SK-N-SH (cell line): ENCODE measurements around the gene THSD4. TPM values are rescaled to one million over a fixed set of nuclear protein-coding genes. Genes with fewer than 3 reads are reported as not detected.

Source experiments
- CTCF ChIA-PET: fragments of 300-600, 350-600 bp; formaldehyde crosslinking; extraction: SDS; loops from one replicate; lab custom pipeline; 2021; lab: Yijun Ruan, JAX
- POLR2A ChIA-PET: fragments of 350-600 bp; sonication (Branson Sonifier 250); formaldehyde crosslinking; extraction: SDS; loops from one replicate; lab custom pipeline; 2020; ENCODE audit warnings: antibody characterized with exemption, inconsistent platforms; lab: Yijun Ruan, JAX
- DNase-seq: peaks from one replicate; pipeline ENCODE4 v3.0.0; 2012
- H2AFZ ChIP-seq: fragments of 200-600 bp; sonication (generic); 2 replicates; pipeline ENCODE4 v1.8.1; 2016; ENCODE audit warnings: antibody characterized with exemption, mild to moderate bottlenecking, low read depth
- H3F3A ChIP-seq: fragments of 200-600 bp; sonication (generic); replicated peaks from 2 replicates; pipeline ENCODE3; 2016; ENCODE audit warnings: antibody characterized with exemption, mild to moderate bottlenecking; ENCODE audit not compliant: insufficient read depth
- H3K27ac ChIP-seq, 2 experiments: fragments of 200-500 bp in 1 of 2; fragments of 200-600 bp in 1 of 2; sonication (Bioruptor generic) in 1 of 2; sonication (generic), shearing (Covaris generic) in 1 of 2; 2 replicates each; pipeline versions ENCODE4 v1.5.1 to v1.6.1; 2014 to 2016; ENCODE audit warnings: low read depth in 2 of 2, inconsistent platforms in 1 of 2, low read length in 1 of 2, mild to moderate bottlenecking in 1 of 2, mixed read lengths in 1 of 2
- H3K27me3 ChIP-seq: fragments of 200-600 bp; sonication (generic), shearing (Covaris generic); 2 replicates; pipeline ENCODE4 v1.6.1; 2016; ENCODE audit warnings: mixed run types; ENCODE audit not compliant: insufficient read depth
- H3K36me3 ChIP-seq, 2 experiments: fragments of 200-500 bp in 1 of 2; fragments of 200-600 bp in 1 of 2; sonication (Bioruptor generic) in 1 of 2; sonication (generic) in 1 of 2; replicated peaks in 1 of 2; 2 replicates each; pipeline versions ENCODE3 to v1.5.1; 2014 to 2016; ENCODE audit warnings: low read length in 1 of 2, mild to moderate bottlenecking in 1 of 2; ENCODE audit not compliant: insufficient read depth in 2 of 2, control insufficient read depth in 1 of 2
- H3K4me1 ChIP-seq, 2 experiments: fragments of 200-500 bp in 1 of 2; fragments of 200-600 bp in 1 of 2; sonication (Bioruptor generic) in 1 of 2; sonication (generic), shearing (Covaris generic) in 1 of 2; 2 replicates each; pipeline versions ENCODE4 v1.5.1 to v1.6.1; 2014 to 2016; ENCODE audit warnings: low read depth in 1 of 2, low read length in 1 of 2, mixed run types in 1 of 2; ENCODE audit not compliant: insufficient read depth in 2 of 2, control insufficient read depth in 1 of 2
- H3K4me2 ChIP-seq: fragments of 200-600 bp; sonication (generic), shearing (Covaris generic); 2 replicates; pipeline ENCODE4 v1.6.1; 2017; ENCODE audit warnings: mixed run types
- H3K4me3 ChIP-seq, 2 experiments: fragments of 200-500 bp in 1 of 2; fragments of 200-600 bp in 1 of 2; sonication (Bioruptor generic) in 1 of 2; sonication (generic), shearing (Covaris generic) in 1 of 2; 2 replicates each; pipeline versions ENCODE4 v1.5.1 to v1.8.1; 2014 to 2016; ENCODE audit warnings: low read depth in 2 of 2, inconsistent platforms in 1 of 2, low read length in 1 of 2, mild to moderate bottlenecking in 1 of 2, mixed read lengths in 1 of 2, moderate library complexity in 1 of 2
- H3K79me2 ChIP-seq: fragments of 200-600 bp; sonication (generic); 2 replicates; pipeline ENCODE4 v1.8.1; 2017; ENCODE audit warnings: mild to moderate bottlenecking; ENCODE audit not compliant: insufficient read depth
- H3K9ac ChIP-seq: fragments of 200-600 bp; sonication (generic); 2 replicates; pipeline ENCODE4 v1.6.1; 2017; ENCODE audit warnings: mixed run types
- H3K9me2 ChIP-seq: fragments of 200-600 bp; sonication (generic); 2 replicates; pipeline ENCODE4 v1.6.1; 2017; ENCODE audit warnings: mixed run types
- H3K9me3 ChIP-seq: fragments of 200-600 bp; sonication (generic); 2 replicates; pipeline ENCODE4 v1.6.1; 2017; ENCODE audit warnings: mixed run types, mild to moderate bottlenecking, moderate library complexity
- H4K20me1 ChIP-seq: fragments of 200-600 bp; sonication (generic); 2 replicates; pipeline ENCODE4 v1.6.1; 2017; ENCODE audit warnings: mild to moderate bottlenecking, mixed run types; ENCODE audit not compliant: insufficient read depth
- ELF1 ChIP-seq: IDR thresholded peaks from 2 replicates; pipeline ENCODE4 v1.4.0; 2012
- FOSL2 ChIP-seq: IDR thresholded peaks from 2 replicates; pipeline ENCODE4 v1.4.0; 2012; ENCODE audit warnings: low read depth, mild to moderate bottlenecking, moderate library complexity, borderline replicate concordance
- FOXJ3 ChIP-seq: sonication (generic); formaldehyde crosslinking; IDR thresholded peaks from 2 replicates; pipeline ENCODE4 v1.5.1; 2020; ENCODE audit warnings: mild to moderate bottlenecking, missing genetic modification reagents
- FOXM1 ChIP-seq: IDR thresholded peaks from 2 replicates; pipeline ENCODE4 v1.4.0; 2012; ENCODE audit warnings: low read depth, mild to moderate bottlenecking
- GABPA ChIP-seq: IDR thresholded peaks from 2 replicates; pipeline ENCODE4 v1.4.0; 2012; ENCODE audit warnings: low read depth, mild to moderate bottlenecking
- GATA2 ChIP-seq: sonication (generic); formaldehyde crosslinking; IDR thresholded peaks from 2 replicates; pipeline ENCODE4 v1.5.0; 2020; ENCODE audit warnings: mild to moderate bottlenecking, missing genetic modification reagents
- JUND ChIP-seq: IDR thresholded peaks from 2 replicates; pipeline ENCODE4 v1.4.0; 2012
- NFIC ChIP-seq: IDR thresholded peaks from 2 replicates; pipeline ENCODE4 v1.4.0; 2012; ENCODE audit warnings: borderline replicate concordance
- NRF1 ChIP-seq: IDR thresholded peaks from 2 replicates; pipeline ENCODE4 v1.6.1; 2012; ENCODE audit warnings: low read depth, mild to moderate bottlenecking, low read length
- POLR2AphosphoS5 ChIP-seq: IDR thresholded peaks from 2 replicates; pipeline ENCODE4 v1.6.1; 2012; ENCODE audit warnings: low read depth, low read length
- RAD21 ChIP-seq: IDR thresholded peaks from 2 replicates; pipeline ENCODE4 v1.6.1; 2012; ENCODE audit warnings: mild to moderate bottlenecking, low read length
- RCOR1 ChIP-seq: fragments of 150-350 bp; IDR thresholded peaks from 2 replicates; pipeline ENCODE4 v1.6.1; 2017; ENCODE audit warnings: antibody characterized with exemption, low read length
- SIN3A ChIP-seq: IDR thresholded peaks from 2 replicates; pipeline ENCODE4 v1.6.1; 2012; ENCODE audit warnings: low read depth, mild to moderate bottlenecking, low read length, moderate library complexity, borderline replicate concordance
- TAF1 ChIP-seq: IDR thresholded peaks from 2 replicates; pipeline ENCODE4 v1.6.1; 2012; ENCODE audit warnings: low read depth, mild to moderate bottlenecking, low read length, moderate library complexity, borderline replicate concordance
- TCF12 ChIP-seq: IDR thresholded peaks from 2 replicates; pipeline ENCODE4 v1.4.0; 2012
- TEAD4 ChIP-seq: IDR thresholded peaks from 2 replicates; pipeline ENCODE4 v1.4.0; 2012; ENCODE audit warnings: mild to moderate bottlenecking, borderline replicate concordance; ENCODE audit not compliant: insufficient read depth
- YY1 ChIP-seq: IDR thresholded peaks from 2 replicates; pipeline ENCODE4 v1.4.0; 2012; ENCODE audit warnings: low read depth, mild to moderate bottlenecking
- WGBS: methylation state at CpG from one replicate; pipeline ENCODE4 v1.1.6; 2017; ENCODE audit warnings: low lambda C conversion rate; 5-methylcytosine and 5-hydroxymethylcytosine counted together
- polyA plus RNA-seq, 3 experiments: library from polyadenylated mRNA; depleted of rRNA; stranded (reverse); fragments of >200 nt; gene quantifications; 2 replicates each; pipeline ENCODE4 v1.2.3, GENCODE V29; 2012
- TF ChIP-seq, protein P1 (sequence below): fragments of 150-350 bp; IDR thresholded peaks from 2 replicates; pipeline ENCODE4 v1.6.1; 2017; ENCODE audit warnings: antibody characterized with exemption, low read length, low read depth, borderline replicate concordance
- TF ChIP-seq, protein P2 (sequence below): fragments of 200-600 bp; sonication (generic); IDR thresholded peaks from 2 replicates; pipeline ENCODE4 v1.6.1; 2017; ENCODE audit warnings: antibody characterized with exemption, mild to moderate bottlenecking, moderate library complexity

THSD4 gene
- polyA plus RNA-seq, 1 of the 3 experiments (the other 2 are of a cell fraction): 79.1 TPM

DNA sequence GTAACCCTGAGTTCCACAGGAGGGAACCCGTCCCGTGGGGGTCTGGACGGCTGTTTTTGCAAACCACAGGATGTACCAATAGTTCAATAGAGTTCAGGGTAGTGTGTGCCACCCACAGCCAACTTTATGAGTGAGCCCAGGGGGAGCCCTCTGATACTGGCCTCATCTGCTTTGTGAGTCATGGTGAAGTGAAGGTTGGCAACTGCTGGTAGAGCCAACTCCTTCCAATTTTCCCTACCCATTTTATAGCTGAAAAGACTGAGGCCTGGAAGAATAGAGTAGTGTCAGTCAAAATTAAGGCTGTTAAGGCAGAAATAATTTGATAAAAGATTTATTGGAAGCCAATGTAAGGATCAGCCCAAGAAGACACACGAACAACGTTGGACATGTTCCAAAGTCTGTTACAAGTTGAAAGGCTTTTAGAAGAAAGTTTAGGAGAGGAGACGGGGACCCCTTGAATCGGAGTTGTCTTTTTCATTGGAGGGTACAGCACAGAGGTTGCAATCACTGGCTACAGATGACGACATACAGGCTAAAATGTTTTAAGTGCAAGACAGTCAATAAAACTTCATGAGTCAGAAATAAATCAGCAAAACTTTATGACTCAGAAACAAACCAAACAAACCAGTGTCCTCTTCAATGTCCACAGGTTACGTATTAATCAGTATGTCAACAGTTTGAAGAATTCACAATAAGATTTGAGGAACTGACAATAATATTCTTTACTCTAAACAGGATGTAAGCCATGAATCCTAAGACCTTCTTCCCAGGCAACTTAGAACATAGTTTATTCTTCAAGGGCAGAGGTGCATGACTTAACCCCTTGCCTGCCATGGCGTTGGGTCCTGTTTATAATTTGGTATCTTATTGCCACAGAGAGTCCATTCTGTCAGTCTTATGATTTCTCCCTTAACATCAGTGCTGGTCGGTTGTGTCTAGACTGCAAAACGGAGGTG, 632.1 kb downstream of the THSD4 start (continued):
- TF ChIP-seq SIN3A (no peak), NRF1 (no peak), JUND (peak; percentile 53; the same call in 1 of the 2 replicates), FOXM1 (no peak), RAD21 (no peak), GATA2 (no peak), FOXJ3 (CRISPR knock-in tag) (no peak), YY1 (no peak)
- TF ChIP-seq, protein P1, sequence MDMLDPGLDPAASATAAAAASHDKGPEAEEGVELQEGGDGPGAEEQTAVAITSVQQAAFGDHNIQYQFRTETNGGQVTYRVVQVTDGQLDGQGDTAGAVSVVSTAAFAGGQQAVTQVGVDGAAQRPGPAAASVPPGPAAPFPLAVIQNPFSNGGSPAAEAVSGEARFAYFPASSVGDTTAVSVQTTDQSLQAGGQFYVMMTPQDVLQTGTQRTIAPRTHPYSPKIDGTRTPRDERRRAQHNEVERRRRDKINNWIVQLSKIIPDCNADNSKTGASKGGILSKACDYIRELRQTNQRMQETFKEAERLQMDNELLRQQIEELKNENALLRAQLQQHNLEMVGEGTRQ: no peak
- TF ChIP-seq, protein P2, sequence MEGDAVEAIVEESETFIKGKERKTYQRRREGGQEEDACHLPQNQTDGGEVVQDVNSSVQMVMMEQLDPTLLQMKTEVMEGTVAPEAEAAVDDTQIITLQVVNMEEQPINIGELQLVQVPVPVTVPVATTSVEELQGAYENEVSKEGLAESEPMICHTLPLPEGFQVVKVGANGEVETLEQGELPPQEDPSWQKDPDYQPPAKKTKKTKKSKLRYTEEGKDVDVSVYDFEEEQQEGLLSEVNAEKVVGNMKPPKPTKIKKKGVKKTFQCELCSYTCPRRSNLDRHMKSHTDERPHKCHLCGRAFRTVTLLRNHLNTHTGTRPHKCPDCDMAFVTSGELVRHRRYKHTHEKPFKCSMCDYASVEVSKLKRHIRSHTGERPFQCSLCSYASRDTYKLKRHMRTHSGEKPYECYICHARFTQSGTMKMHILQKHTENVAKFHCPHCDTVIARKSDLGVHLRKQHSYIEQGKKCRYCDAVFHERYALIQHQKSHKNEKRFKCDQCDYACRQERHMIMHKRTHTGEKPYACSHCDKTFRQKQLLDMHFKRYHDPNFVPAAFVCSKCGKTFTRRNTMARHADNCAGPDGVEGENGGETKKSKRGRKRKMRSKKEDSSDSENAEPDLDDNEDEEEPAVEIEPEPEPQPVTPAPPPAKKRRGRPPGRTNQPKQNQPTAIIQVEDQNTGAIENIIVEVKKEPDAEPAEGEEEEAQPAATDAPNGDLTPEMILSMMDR: no peak

DNA sequence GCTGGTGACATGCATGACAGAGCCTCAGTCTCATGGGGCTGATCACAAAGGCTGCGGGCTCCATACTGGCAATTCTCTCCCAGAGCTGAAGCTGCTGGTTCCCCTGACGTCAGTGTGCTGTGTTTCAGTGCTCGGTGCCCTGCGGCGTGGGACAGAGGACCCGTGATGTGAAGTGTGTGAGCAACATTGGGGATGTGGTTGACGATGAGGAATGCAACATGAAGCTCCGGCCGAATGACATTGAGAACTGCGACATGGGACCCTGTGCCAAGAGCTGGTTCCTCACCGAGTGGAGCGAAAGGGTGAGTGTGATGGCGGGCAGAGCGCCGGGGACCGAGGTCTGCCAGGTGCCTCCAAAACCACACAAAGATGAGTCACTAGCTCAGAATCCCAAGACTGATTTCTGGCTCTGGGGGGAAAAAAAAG, 633.0 kb downstream of the THSD4 start:
- H4K20me1 ChIP-seq: no peaks in the 10 kb centered on the region
- H3K79me2 ChIP-seq: no peaks in the 10 kb centered on the region
- peak; percentile 65; the same call in 1 of the 2 replicates for TF ChIP-seq TCF12
- TF ChIP-seq TEAD4: peak; percentile 37; the same call in 1 of the 2 replicates
- peak; percentile 71; the same call in 1 of the 2 replicates for TF ChIP-seq FOSL2
- TF ChIP-seq RCOR1: no peak
- TF ChIP-seq POLR2AphosphoS5: no peak
- no peak for TF ChIP-seq GATA2
- TF ChIP-seq NFIC: peak; percentile 66
- no peak for TF ChIP-seq FOXJ3 (CRISPR knock-in tag)
- TF ChIP-seq GABPA: no peak
- TF ChIP-seq JUND: peak; percentile 31; the same call in 1 of the 2 replicates
- no peak for TF ChIP-seq TAF1
- TF ChIP-seq ELF1: no peak
- ChIA-PET POLR2A (no interaction called here), CTCF (interaction anchor here (0.7 to 1.5 kb wide), 4 partner anchors 32 to 407 kb away, joined by 3 to 7 read pairs (median 4); no protein-coding TSS in a partner anchor)
- H3F3A ChIP-seq: peaks cover 21% of the 10 kb centered on the region
- H3K4me3 ChIP-seq: no peak overlapping the region
- H3K36me3 ChIP-seq: peaks cover 0 to 2% of the 10 kb centered on the region in 2 experiments
- no peak overlapping the region for H3K4me2 ChIP-seq
- no peak overlapping the region for H3K9ac ChIP-seq
- H3K9me2 ChIP-seq: no peaks in the 10 kb centered on the region
- peaks cover 0 to 20% of the 10 kb centered on the region in 2 experiments; a peak in 2 of 4 replicates for H3K4me1 ChIP-seq
- H3K9me3 ChIP-seq: no peaks in the 10 kb centered on the region
- WGBS: 64% methylated on average over 16 of the region's 16 CpGs
- H3K27me3 ChIP-seq: no peaks in the 10 kb centered on the region
- DNase-seq: no peak
- H3K27ac ChIP-seq: peak overlapping the region in 1 of 2 experiments; percentile 33; a peak in 2 of 4 replicates
- H2AFZ ChIP-seq: no peak overlapping the region
